H1 (cell line): Measurements from ENCODE around the gene PYGB.

Source experiments
- CEBPB ChIP-seq: IDR thresholded peaks from 2 replicates; pipeline ENCODE4 v1.6.1; 2012; ENCODE audit warnings: low read depth, low read length
- CTCF ChIP-seq, 3 experiments: IDR thresholded peaks; 1 replicate in 2 of 3; 2 replicates in 1 of 3; pipeline versions ENCODE4 v1.5.1 to v1.6.1; 2011; ENCODE audit warnings: low read length in 3 of 3, mild to moderate bottlenecking in 3 of 3, inconsistent platforms in 2 of 3, low read depth in 1 of 3, moderate library complexity in 1 of 3; ENCODE audit not compliant: insufficient read depth in 1 of 3; ENCODE audit errors: control extremely low read depth in 1 of 3
- EP300 ChIP-seq, 2 experiments: IDR thresholded peaks; 1 replicate in 1 of 2; 2 replicates in 1 of 2; pipeline ENCODE4 v1.6.1; 2011 to 2012; ENCODE audit warnings: low read depth in 2 of 2, low read length in 2 of 2, mild to moderate bottlenecking in 2 of 2, borderline replicate concordance in 1 of 2, inconsistent platforms in 1 of 2, moderate library complexity in 1 of 2
- HDAC2 ChIP-seq, 2 experiments: fragments of 300-600 bp in 1 of 2; sonication (generic) in 1 of 2; IDR thresholded peaks; 2 replicates each; pipeline ENCODE4 v1.6.1; 2011 to 2012; ENCODE audit warnings: low read depth in 2 of 2, low read length in 2 of 2, mild to moderate bottlenecking in 2 of 2, moderate library complexity in 2 of 2, borderline replicate concordance in 1 of 2, inconsistent platforms in 1 of 2
- POLR2A ChIP-seq, 2 experiments: IDR thresholded peaks; 1 replicate in 1 of 2; 2 replicates in 1 of 2; pipeline ENCODE4 v1.6.1; 2011; ENCODE audit warnings: low read depth in 2 of 2, low read length in 2 of 2, mild to moderate bottlenecking in 2 of 2; ENCODE audit errors: control extremely low read depth in 1 of 2
- RNF2 ChIP-seq: fragments of 200-900, 300-1000 bp; sonication (generic); IDR thresholded peaks from 2 replicates; pipeline ENCODE4 v1.7.1; 2016; ENCODE audit warnings: borderline replicate concordance, low read depth, mild to moderate bottlenecking, antibody characterized with exemption, low read length; ENCODE audit not compliant: poor library complexity, severe bottlenecking; ENCODE audit errors: missing control alignments
- TBP ChIP-seq: IDR thresholded peaks from 2 replicates; pipeline ENCODE4 v1.6.1; 2011; ENCODE audit warnings: low read depth, low read length, improper control_type of control experiment

- TF ChIP-seq EP300 (IDR thresholded peaks at IDR 0.05; ENCODE audit: borderline replicate concordance in 1 of 2, low read depth in 2 of 2, low read length in 2 of 2) = no peak
- TF ChIP-seq CTCF (IDR thresholded peaks at IDR 0.05; ENCODE audit: control extremely low read depth in 1 of 3, insufficient read depth in 1 of 3, low read depth in 1 of 3, low read length in 3 of 3) = no peak
- TF ChIP-seq CEBPB = no peak
- TF ChIP-seq POLR2A (IDR thresholded peaks at IDR 0.05; ENCODE audit: control extremely low read depth in 1 of 2, low read depth in 2 of 2, low read length in 2 of 2) = no peak
- no peak for TF ChIP-seq TBP
- no peak for TF ChIP-seq HDAC2 (IDR thresholded peaks at IDR 0.05; ENCODE audit: borderline replicate concordance in 1 of 2, low read depth in 2 of 2, low read length in 2 of 2)
- TF ChIP-seq RNF2 = no peak
These were observed 9.2 kb downstream of the PYGB start for GRCh38 chr20:25257130-25257529.
